ENCODE results near the gene PNPLA6. TPM values are rescaled to one million over a fixed set of nuclear protein-coding genes. Genes with fewer than 3 reads are reported as not detected.

The PNPLA6 gene
- total and polyA plus RNA-seq, 2 of the 13 experiments (the other 11 are each of a cell fraction or from before 2014, with no cell fraction given): 24.9 to 28.2 TPM

- TF ChIP-seq ZBTB25 (CRISPR knock-in tag; IDR thresholded peaks at IDR 0.05) (no peak; the same call in 1 of the 2 replicates), FOXK2 (IDR thresholded peaks at IDR 0.05) (peak; percentile 35; the same call in 1 of the 2 replicates), ARNT2 (CRISPR knock-in tag; IDR thresholded peaks at IDR 0.05; ENCODE audit: low read depth) (peak; percentile 72; the same call in 1 of the 2 replicates), ZNF362 (CRISPR knock-in tag; IDR thresholded peaks at IDR 0.05; ENCODE audit: borderline replicate concordance) (peak; percentile 63; the same call in 1 of the 2 replicates), PTBP1 (IDR thresholded peaks at IDR 0.05; ENCODE audit: low read depth, low read length, poor library complexity, severe bottlenecking) (no peak), SMAD3 (CRISPR knock-in tag; IDR thresholded peaks at IDR 0.05) (peak; percentile 64; the same call in 1 of the 2 replicates), GATAD1 (CRISPR knock-in tag; IDR thresholded peaks at IDR 0.05) (peak; percentile 98), HIC2 (CRISPR knock-in tag; IDR thresholded peaks at IDR 0.05; ENCODE audit: low read depth) (peak; percentile 79), ZNF777 (CRISPR knock-in tag; IDR thresholded peaks at IDR 0.05) (0 out of 2 replicates have a peak, but pooled peaks have one; percentile 18), MIER2 (CRISPR knock-in tag; IDR thresholded peaks at IDR 0.05) (peak; percentile 72), ZNF549 (CRISPR knock-in tag; IDR thresholded peaks at IDR 0.05) (no peak), KDM2A (CRISPR knock-in tag; IDR thresholded peaks at IDR 0.05; ENCODE audit: borderline replicate concordance, low read depth) (peak; percentile 98)
- TF ChIP-seq, protein P1, sequence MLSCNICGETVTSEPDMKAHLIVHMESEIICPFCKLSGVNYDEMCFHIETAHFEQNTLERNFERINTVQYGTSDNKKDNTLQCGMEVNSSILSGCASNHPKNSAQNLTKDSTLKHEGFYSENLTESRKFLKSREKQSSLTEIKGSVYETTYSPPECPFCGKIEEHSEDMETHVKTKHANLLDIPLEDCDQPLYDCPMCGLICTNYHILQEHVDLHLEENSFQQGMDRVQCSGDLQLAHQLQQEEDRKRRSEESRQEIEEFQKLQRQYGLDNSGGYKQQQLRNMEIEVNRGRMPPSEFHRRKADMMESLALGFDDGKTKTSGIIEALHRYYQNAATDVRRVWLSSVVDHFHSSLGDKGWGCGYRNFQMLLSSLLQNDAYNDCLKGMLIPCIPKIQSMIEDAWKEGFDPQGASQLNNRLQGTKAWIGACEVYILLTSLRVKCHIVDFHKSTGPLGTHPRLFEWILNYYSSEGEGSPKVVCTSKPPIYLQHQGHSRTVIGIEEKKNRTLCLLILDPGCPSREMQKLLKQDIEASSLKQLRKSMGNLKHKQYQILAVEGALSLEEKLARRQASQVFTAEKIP (CRISPR knock-in tag; IDR thresholded peaks at IDR 0.05; ENCODE audit: borderline replicate concordance): no peak
- TF ChIP-seq, protein P2, sequence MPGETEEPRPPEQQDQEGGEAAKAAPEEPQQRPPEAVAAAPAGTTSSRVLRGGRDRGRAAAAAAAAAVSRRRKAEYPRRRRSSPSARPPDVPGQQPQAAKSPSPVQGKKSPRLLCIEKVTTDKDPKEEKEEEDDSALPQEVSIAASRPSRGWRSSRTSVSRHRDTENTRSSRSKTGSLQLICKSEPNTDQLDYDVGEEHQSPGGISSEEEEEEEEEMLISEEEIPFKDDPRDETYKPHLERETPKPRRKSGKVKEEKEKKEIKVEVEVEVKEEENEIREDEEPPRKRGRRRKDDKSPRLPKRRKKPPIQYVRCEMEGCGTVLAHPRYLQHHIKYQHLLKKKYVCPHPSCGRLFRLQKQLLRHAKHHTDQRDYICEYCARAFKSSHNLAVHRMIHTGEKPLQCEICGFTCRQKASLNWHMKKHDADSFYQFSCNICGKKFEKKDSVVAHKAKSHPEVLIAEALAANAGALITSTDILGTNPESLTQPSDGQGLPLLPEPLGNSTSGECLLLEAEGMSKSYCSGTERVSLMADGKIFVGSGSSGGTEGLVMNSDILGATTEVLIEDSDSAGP (CRISPR knock-in tag; IDR thresholded peaks at IDR 0.05; ENCODE audit: borderline replicate concordance): peak; percentile 99
- TF ChIP-seq, protein P3, sequence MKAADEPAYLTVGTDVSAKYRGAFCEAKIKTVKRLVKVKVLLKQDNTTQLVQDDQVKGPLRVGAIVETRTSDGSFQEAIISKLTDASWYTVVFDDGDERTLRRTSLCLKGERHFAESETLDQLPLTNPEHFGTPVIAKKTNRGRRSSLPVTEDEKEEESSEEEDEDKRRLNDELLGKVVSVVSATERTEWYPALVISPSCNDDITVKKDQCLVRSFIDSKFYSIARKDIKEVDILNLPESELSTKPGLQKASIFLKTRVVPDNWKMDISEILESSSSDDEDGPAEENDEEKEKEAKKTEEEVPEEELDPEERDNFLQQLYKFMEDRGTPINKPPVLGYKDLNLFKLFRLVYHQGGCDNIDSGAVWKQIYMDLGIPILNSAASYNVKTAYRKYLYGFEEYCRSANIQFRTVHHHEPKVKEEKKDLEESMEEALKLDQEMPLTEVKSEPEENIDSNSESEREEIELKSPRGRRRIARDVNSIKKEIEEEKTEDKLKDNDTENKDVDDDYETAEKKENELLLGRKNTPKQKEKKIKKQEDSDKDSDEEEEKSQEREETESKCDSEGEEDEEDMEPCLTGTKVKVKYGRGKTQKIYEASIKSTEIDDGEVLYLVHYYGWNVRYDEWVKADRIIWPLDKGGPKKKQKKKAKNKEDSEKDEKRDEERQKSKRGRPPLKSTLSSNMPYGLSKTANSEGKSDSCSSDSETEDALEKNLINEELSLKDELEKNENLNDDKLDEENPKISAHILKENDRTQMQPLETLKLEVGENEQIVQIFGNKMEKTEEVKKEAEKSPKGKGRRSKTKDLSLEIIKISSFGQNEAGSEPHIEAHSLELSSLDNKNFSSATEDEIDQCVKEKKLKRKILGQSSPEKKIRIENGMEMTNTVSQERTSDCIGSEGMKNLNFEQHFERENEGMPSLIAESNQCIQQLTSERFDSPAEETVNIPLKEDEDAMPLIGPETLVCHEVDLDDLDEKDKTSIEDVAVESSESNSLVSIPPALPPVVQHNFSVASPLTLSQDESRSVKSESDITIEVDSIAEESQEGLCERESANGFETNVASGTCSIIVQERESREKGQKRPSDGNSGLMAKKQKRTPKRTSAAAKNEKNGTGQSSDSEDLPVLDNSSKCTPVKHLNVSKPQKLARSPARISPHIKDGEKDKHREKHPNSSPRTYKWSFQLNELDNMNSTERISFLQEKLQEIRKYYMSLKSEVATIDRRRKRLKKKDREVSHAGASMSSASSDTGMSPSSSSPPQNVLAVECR (CRISPR knock-in tag; IDR thresholded peaks at IDR 0.05; ENCODE audit: borderline replicate concordance): peak; percentile 100
These were observed 13.2 kb upstream of the PNPLA6 start, which contains the start of gene MCOLN1 (continued) for GRCh38 chr19:7522072-7522922.

Measured in HepG2 (cell line).